Prostate gland (tissue), 2 donors: ENCODE measurements around the gene SLC39A12. TPM values are rescaled to one million over a fixed set of nuclear protein-coding genes. Genes with fewer than 3 reads are reported as not detected.

Experiments
- DNase-seq: peaks from one replicate; pipeline ENCODE4 v3.0.0-alpha.2; 2019; ENCODE audit warnings: low spot score
- H3K27ac ChIP-seq, 2 donors: fragments of 200-600 bp; sonication (generic); 2 replicates each; pipeline ENCODE4 v1.5.1; 2017 to 2019
- H3K27me3 ChIP-seq: fragments of 200-600 bp; sonication (generic); replicated peaks from 2 replicates; pipeline ENCODE4 v1.5.1; 2019; ENCODE audit not compliant: insufficient read depth
- H3K36me3 ChIP-seq, 2 donors: fragments of 200-600 bp; sonication (generic); 1 replicate in 1 of 2; 2 replicates in 1 of 2; pipeline versions ENCODE4 v1.5.1 to v1.8.1; 2017 to 2019
- H3K4me1 ChIP-seq: fragments of 200-600 bp; sonication (generic); replicated peaks from 2 replicates; pipeline ENCODE4 v1.5.1; 2019
- H3K4me3 ChIP-seq, 2 donors: fragments of 200-600 bp; sonication (generic); 2 replicates each; pipeline ENCODE4 v1.5.1; 2017 to 2019
- H3K9me3 ChIP-seq: fragments of 200-600 bp; sonication (generic); 2 replicates; pipeline ENCODE4 v1.5.1; 2017
- POLR2A ChIP-seq: fragments of 450-650 bp; IDR thresholded peaks from one replicate; pipeline ENCODE4 v1.6.1; 2016; ENCODE audit warnings: antibody characterized with exemption, mild to moderate bottlenecking
- POLR2AphosphoS5 ChIP-seq: sonication (generic); formaldehyde crosslinking; IDR thresholded peaks from one replicate; pipeline ENCODE4 v1.6.1; 2017; ENCODE audit warnings: antibody characterized with exemption
- WGBS: methylation state at CpG from one replicate; pipeline ENCODE4 v1.1.5; 2018; 5-methylcytosine and 5-hydroxymethylcytosine counted together
- intact Hi-C: fragments of 100-400 bp; cut with DNase I; formaldehyde crosslinking; loops from one replicate; pipeline ENCODE4 v1.14.2; 2022
- total RNA-seq, 2 donors: library from RNA; depleted of rRNA; stranded (reverse); fragments of >200 nt; gene quantifications; one replicate each; pipeline ENCODE4 v1.1.0, GENCODE V29; 2016

The SLC39A12 gene
- total RNA-seq, 2 donors from 2014 or later: not detected

DNA sequence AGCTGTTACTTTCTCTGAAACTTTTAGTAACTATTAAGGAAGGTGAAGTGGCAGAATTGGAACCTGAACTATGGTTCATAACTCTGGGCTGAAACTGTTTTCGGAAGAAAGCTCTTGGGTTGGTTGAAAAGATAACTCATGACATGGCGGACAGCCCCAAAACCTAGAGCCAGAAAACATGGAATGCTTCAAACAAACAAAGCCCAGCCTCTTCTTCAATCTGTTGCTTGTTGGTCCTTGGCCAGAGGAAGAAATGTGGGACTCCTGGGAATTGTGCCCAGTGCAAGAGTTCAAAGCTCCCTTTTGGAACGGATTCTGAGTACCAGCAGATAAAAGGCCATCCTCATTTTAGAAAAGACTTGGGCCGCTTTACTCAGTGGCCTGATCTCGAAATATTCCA lies 135.6 kb downstream of the SLC39A12 start:
- DNase-seq: no peak
- WGBS: 25% methylated on average over 5 of the region's 5 CpGs
- intact Hi-C loops: no loop called here
- H3K36me3 ChIP-seq: no peaks in the 10 kb centered on the region
- no peaks in the 10 kb centered on the region for H3K9me3 ChIP-seq
- TF ChIP-seq POLR2AphosphoS5 (peak; percentile 17), POLR2A (no peak)
- no peak overlapping the region for H3K27ac ChIP-seq
- H3K27me3 ChIP-seq: no peaks in the 10 kb centered on the region
- no peak overlapping the region for H3K4me3 ChIP-seq
- H3K4me1 ChIP-seq: no peaks in the 10 kb centered on the region

Other genes with a start within 250 kb of the SLC39A12 start
- gene TMEM236, start 199.7 kb upstream of the SLC39A12 start, total RNA-seq: under 1 TPM; 0.14 to 0.45 TPM
- gene MRC1, start 142.6 kb upstream of the SLC39A12 start, total RNA-seq: 10 to 100 TPM in 1 of 2 donors, 1 to 10 TPM in 1; 3.1 to 27.4 TPM
- gene CACNB2, start 188.5 kb downstream of the SLC39A12 start, total RNA-seq: 10 to 100 TPM in 1 of 2 donors, 1 to 10 TPM in 1; 5.5 to 17.4 TPM